Pancreas (tissue), 10 donors: Measurements from ENCODE around the gene IGSF23. TPM values are rescaled to one million over a fixed set of nuclear protein-coding genes. Genes with fewer than 3 reads are reported as not detected.
A peak's percentile ranks its signal among the peaks of the same experiment; 100 is the strongest.

Experiments used
- ATAC-seq, 4 donors: fragments of 200-7000 bp; cut with Tn5 transposase; one replicate each; pipeline versions ENCODE4 v1.8.0 to v1.9.1; 2020; ENCODE audit warnings: mild to moderate bottlenecking in 4 of 4, moderate library complexity in 4 of 4
- DNase-seq, 6 donors: peaks; one replicate each; pipeline ENCODE4 v3.0.0-alpha.2; 2020
- FAIRE-seq: peaks from 2 replicates; lab custom pipeline; 2012; peaks lifted over from hg19 to GRCh38; lab: Jason Lieb, UNC
- H3K27ac ChIP-seq, 4 donors: fragments of 200-600 bp; sonication (generic); 1 replicate in 3 of 4; 2 replicates in 1 of 4; pipeline versions ENCODE4 v1.5.0 to v1.8.0; 2020
- H3K27me3 ChIP-seq, 4 donors: fragments of 200-600 bp; one replicate each; pipeline ENCODE4 v1.8.0; 2021
- H3K36me3 ChIP-seq, 3 donors: fragments of 200-600 bp; sonication (generic) in 1 of 3; one replicate each; pipeline versions ENCODE4 v1.5.0 to v1.8.0; 2020 to 2021
- H3K4me1 ChIP-seq, 3 donors: fragments of 200-600 bp; one replicate each; pipeline ENCODE4 v1.8.0; 2021
- H3K4me3 ChIP-seq, 4 donors: fragments of 200-600 bp; sonication (generic) in 2 of 4; one replicate each; pipeline versions ENCODE4 v1.5.0 to v1.8.0; 2020 to 2021
- H3K9me3 ChIP-seq, 4 donors: fragments of 200-600 bp; one replicate each; pipeline ENCODE4 v1.8.0; 2021
- WGBS, 2 donors: extraction: QIAGEN DNeasy Blood & Tissue Kit; methylation state at CpG; one replicate each; pipeline ENCODE4 v1.1.7; 2013; 5-methylcytosine and 5-hydroxymethylcytosine counted together
- intact Hi-C, 3 donors: fragments of 100-400 bp; cut with DNase I; formaldehyde crosslinking; loops; one replicate each; pipeline versions ENCODE4 v1.11.1 to v1.14.2; 2022
- polyA plus RNA-seq, 2 donors: library from polyadenylated mRNA; stranded (reverse); fragments of 200-250 nt; gene quantifications; one replicate each; pipeline ENCODE4 v1.2.3, GENCODE V29; 2013
- total RNA-seq, 6 donors: library from RNA; stranded (reverse); fragmentation: NEBNext Ultra II Directional in 4 of 6; extraction: Animal tissue kit (Norgen Biotek cat#: 25700) in 4 of 6; gene quantifications; one replicate each; pipeline versions ENCODE4 v1.2.1 to v1.2.4, GENCODE V29; 2021 to 2023
- TF ChIP-seq, protein P1 (sequence below), 4 donors: fragments of 200-600 bp; sonication (generic) in 3 of 4; IDR thresholded peaks; one replicate each; pipeline versions ENCODE4 v1.5.0 to v1.8.0; 2021; ENCODE audit warnings: antibody characterized with exemption in 4 of 4
- donor health status: healthy with polysubstance abuse.
- donor health status: DM: no; HTN: no; CAD: no; lungs with moderate emphysema.
- donor health status: DM: no; HTN: no; CAD: no.
- donor health status: control.
- donor health status: control.
- donor health status: Bipolar disorder and iron deficiency.
- donor health status: DM: yes; HTN: yes; CAD: no.
- donor health status: DM: no; HTN: no; CAD: no.
- donor health status: DM: no; HTN: no; CAD: no.
- donor health status: DM: yes; HTN: yes; CAD: no.

Gene IGSF23
- total and polyA plus RNA-seq, 8 donors, result 0.43 to 1.3 (median 1.2) TPM

DNA sequence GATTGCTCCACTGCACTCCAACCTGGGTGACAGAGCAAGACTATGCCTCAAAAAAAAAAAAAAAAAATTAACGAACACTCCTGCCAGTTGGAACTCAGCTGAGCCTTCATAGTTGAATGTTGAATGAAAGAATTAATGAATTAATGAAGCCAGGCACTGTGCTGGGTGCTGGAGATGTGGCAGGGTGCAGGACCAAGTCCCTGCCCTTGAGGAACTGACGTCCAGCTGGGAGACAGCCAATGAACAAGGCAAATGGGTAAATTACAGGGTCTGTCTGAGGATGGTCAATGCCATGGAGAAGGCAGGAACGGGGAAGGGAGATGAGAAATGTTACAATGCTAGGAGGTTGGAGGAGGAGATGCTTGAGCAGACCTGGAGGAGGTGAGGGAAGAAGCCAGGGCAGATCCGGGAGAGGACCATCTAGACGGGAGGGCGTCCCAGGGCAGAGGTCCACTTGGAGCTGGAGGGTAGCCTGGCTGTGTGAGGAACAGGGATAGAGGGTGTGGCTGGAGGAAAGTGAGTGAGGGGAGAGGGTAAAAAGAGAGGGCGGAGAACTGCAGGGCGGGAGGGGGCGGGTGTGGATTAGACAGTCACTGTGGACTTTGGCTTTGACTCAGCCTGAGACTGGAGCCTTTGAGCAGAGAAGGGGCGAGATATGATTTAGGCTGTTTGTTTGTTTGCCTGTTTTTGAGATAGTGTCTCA lies 16.8 kb upstream of the IGSF23 start:
- no peaks in the 10 kb centered on the region for H3K27me3 ChIP-seq
- no peaks in the 10 kb centered on the region for H3K9me3 ChIP-seq
- H3K4me3 ChIP-seq, result no peak overlapping the region
- intact Hi-C loops, result no loop called here
- peaks cover 0 to 9% (median 0%) of the 10 kb centered on the region in 3 donors for H3K4me1 ChIP-seq
- DNase-seq (peak in 1 of 6 donors; percentile 18), FAIRE-seq (no peak), ATAC-seq (peak in 3 of 4 donors; percentile 46 to 60 (median 55))
- no peak overlapping the region for H3K27ac ChIP-seq
- no peaks in the 10 kb centered on the region for H3K36me3 ChIP-seq
- WGBS, 2 donors, result 28 to 35% methylated on average over 10 of the region's 10 CpGs
- TF ChIP-seq, protein P1, sequence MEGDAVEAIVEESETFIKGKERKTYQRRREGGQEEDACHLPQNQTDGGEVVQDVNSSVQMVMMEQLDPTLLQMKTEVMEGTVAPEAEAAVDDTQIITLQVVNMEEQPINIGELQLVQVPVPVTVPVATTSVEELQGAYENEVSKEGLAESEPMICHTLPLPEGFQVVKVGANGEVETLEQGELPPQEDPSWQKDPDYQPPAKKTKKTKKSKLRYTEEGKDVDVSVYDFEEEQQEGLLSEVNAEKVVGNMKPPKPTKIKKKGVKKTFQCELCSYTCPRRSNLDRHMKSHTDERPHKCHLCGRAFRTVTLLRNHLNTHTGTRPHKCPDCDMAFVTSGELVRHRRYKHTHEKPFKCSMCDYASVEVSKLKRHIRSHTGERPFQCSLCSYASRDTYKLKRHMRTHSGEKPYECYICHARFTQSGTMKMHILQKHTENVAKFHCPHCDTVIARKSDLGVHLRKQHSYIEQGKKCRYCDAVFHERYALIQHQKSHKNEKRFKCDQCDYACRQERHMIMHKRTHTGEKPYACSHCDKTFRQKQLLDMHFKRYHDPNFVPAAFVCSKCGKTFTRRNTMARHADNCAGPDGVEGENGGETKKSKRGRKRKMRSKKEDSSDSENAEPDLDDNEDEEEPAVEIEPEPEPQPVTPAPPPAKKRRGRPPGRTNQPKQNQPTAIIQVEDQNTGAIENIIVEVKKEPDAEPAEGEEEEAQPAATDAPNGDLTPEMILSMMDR (IDR thresholded peaks at IDR 0.05), result no peak

- Histone ChIP-seq H3K27ac (no peak overlapping the region), H3K27me3 (no peaks in the 10 kb centered on the region), H3K36me3 (no peaks in the 10 kb centered on the region), H3K4me1 (peaks cover 0 to 9% (median 0%) of the 10 kb centered on the region in 3 donors), H3K4me3 (no peak overlapping the region), H3K9me3 (no peaks in the 10 kb centered on the region)
- intact Hi-C loops, result no loop called here
- no peak for DNase-seq
- no peak for ATAC-seq
- TF ChIP-seq, protein P1 (IDR thresholded peaks at IDR 0.05), result no peak
- no peak for FAIRE-seq
- WGBS, 2 donors, result 19 to 35% methylated on average over 3 of the region's 3 CpGs
These were observed 16.3 kb upstream of the IGSF23 start for GRCh38 chr19:44597131-44597491.

GRCh38 chr19:44598355-44598754 lies 15.0 kb upstream of the IGSF23 start:
- FAIRE-seq (no peak), ATAC-seq (no peak), DNase-seq (no peak)
- Histone ChIP-seq H3K27ac (no peak overlapping the region), H3K27me3 (no peaks in the 10 kb centered on the region), H3K4me3 (no peak overlapping the region), H3K4me1 (peaks cover 0 to 4% (median 0%) of the 10 kb centered on the region in 3 donors), H3K9me3 (no peaks in the 10 kb centered on the region), H3K36me3 (no peaks in the 10 kb centered on the region)
- TF ChIP-seq, protein P1 (IDR thresholded peaks at IDR 0.05), result no peak
- intact Hi-C loops, result no loop called here

DNA sequence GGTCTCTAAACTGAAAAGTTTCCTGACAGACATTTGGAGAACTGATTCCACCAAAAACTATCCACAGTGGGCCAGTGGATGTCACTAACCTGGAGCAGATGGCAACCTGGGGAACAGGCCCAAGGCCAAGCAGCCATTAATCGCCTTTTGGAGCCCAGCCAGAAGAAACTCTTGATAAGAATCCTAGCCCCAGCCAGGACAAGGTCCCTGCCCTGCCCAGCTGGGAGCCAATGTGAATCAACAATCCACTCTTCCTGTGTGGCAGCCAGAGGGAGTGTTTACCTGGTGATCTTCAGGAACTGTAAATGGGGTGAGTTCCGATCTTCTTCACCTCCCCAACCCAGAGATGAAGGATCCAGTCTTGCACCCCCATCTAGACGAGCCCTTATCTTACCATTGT lies 14.5 kb upstream of the IGSF23 start:
- 18 to 33% methylated on average over 3 of the region's 3 CpGs for WGBS, 2 donors
- intact Hi-C loops, result no loop called here
- no peaks in the 10 kb centered on the region for H3K36me3 ChIP-seq

More for the DNA sequence above, 14.5 kb upstream of the IGSF23 start:
- DNase-seq (peak in 5 of 6 donors; percentile 64 to 79 (median 72)), FAIRE-seq (no peak), ATAC-seq (peak; percentile 58 to 85 (median 78))
- Histone ChIP-seq H3K27me3 (no peaks in the 10 kb centered on the region), H3K4me3 (no peak overlapping the region), H3K4me1 (peaks cover 0 to 4% (median 0%) of the 10 kb centered on the region in 3 donors), H3K9me3 (no peaks in the 10 kb centered on the region), H3K27ac (peak overlapping the region in 1 of 4 donors; percentile 6)
- TF ChIP-seq, protein P1 (IDR thresholded peaks at IDR 0.05), result no peak
